GM13977 (cell line): ENCODE measurements around the gene GSTM3.

ENCODE experiments used
- DNase-seq: peaks from one replicate; pipeline ENCODE4 v3.0.0; 2012; ENCODE audit warnings: low spot score
- CTCF ChIP-seq: IDR thresholded peaks from 2 replicates; pipeline ENCODE4 v1.5.1; 2012; ENCODE audit warnings: mild to moderate bottlenecking, control low read depth; ENCODE audit not compliant: insufficient read depth; ENCODE audit errors: extremely low read depth, missing control alignments
- in situ Hi-C: fragments of 300-500 bp; cut with MboI; formaldehyde crosslinking; loops from one replicate; pipeline ENCODE4 v1.12.0; 2022; ENCODE audit warnings: low sequenced_read_pairs, low pct_unique_long_range_greater_than_20kb, mixed read lengths, inconsistent platforms; ENCODE audit not compliant: unreplicated experiment

GSTM3 gene

GRCh38 chr1:109776911-109777310, 36.1 kb upstream of the GSTM3 start:
- in situ Hi-C loops: loop anchor here (5.0 to 10.0 kb wide), 2 partner anchors 210 to 232 kb away; partner anchors contain the start of gene GNAI3
- TF ChIP-seq CTCF: peak; percentile 97
- DNase-seq: peak; percentile 84

GRCh38 chr1:109776206-109776835, 35.5 kb upstream of the GSTM3 start:
- peak; percentile 12 for TF ChIP-seq CTCF
- in situ Hi-C loops: loop anchor here (5.0 to 10.0 kb wide), 2 partner anchors 211 to 232 kb away; partner anchors contain the start of gene GNAI3
- no peak for DNase-seq

GRCh38 chr1:109775398-109775797, 34.6 kb upstream of the GSTM3 start:
- no peak for TF ChIP-seq CTCF
- no peak for DNase-seq
- in situ Hi-C loops: loop anchor here (5.0 to 10.0 kb wide), 2 partner anchors 212 to 231 kb away; partner anchors contain the start of gene GNAI3

GRCh38 chr1:109773900-109774485, 33.2 kb upstream of the GSTM3 start:
- in situ Hi-C loops: loop anchor here (5.0 to 10.0 kb wide), 2 partner anchors 132 to 229 kb away; partner anchors contain the start of gene GNAI3
- DNase-seq: no peak
- TF ChIP-seq CTCF: no peak

GRCh38 chr1:109773203-109773899, 32.5 kb upstream of the GSTM3 start:
- peak; percentile 82 for DNase-seq
- peak; percentile 91 for TF ChIP-seq CTCF
- in situ Hi-C loops: loop anchor here (5.0 to 10.0 kb wide), 2 partner anchors 131 to 229 kb away; partner anchors contain the start of gene GNAI3

GRCh38 chr1:109772658-109773202, 31.9 kb upstream of the GSTM3 start:
- TF ChIP-seq CTCF: no peak
- in situ Hi-C loops: loop anchor here (5.0 to 10.0 kb wide), 2 partner anchors 130 to 228 kb away; partner anchors contain the start of gene GNAI3
- no peak for DNase-seq
